Colon (tissue), 2 donors: ENCODE data around the gene CD22.

Experiments
- FAIRE-seq: peaks from 2 replicates; lab custom pipeline; 2012; peaks lifted over from hg19 to GRCh38; lab: Jason Lieb, UNC
- donor health status: control.
- donor health status: control.

Gene CD22

DNA sequence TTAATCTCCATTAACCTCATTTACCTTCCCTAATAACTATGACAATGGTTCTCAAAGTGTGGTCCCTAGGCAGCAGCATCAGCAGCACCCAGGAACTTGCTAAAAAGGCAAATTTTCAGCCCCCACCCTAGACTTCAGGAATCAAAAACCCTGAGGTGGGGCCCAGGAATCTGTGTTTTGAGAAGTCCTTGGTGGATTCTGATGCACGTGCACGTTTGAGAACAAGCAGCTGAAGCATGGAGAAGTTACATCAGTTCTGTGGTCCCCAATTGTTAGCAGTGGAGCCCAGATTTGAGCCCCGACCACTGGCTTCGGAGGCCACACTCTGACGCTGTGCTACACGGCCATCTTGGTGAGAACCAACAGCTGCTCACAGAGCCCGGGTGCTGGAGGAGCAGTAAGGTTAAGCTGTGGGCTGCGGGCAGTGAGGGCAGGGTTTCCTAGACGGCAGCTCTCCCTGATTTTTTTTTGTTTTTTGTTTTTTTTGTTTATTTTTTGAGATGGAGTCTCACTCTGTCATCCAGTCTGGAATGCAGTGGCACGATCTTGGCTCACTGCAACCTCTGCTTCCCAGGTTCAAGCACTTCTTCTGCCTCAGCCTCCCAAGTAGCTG is 14.0 kb upstream of the CD22 start:
- no peak for FAIRE-seq

DNA sequence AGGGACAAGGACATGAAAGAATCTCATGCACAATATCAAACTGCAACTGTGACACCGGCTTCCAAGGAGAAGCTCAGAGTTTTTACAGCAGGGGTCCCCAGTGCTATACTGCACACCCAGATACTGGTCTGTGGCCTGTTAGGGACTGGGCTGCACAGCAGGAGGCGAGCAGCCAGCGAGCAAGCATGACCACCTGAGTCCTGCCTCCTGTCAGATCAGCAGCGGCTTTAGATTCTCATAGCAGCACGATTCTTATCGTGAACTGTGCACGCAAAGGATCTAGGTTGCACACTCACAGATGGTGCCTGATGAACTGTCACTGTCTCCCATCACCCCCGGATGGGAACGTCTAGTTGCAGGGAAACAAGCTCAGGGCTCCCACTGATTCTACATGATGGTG is 13.1 kb upstream of the CD22 start:
- no peak for FAIRE-seq

DNA sequence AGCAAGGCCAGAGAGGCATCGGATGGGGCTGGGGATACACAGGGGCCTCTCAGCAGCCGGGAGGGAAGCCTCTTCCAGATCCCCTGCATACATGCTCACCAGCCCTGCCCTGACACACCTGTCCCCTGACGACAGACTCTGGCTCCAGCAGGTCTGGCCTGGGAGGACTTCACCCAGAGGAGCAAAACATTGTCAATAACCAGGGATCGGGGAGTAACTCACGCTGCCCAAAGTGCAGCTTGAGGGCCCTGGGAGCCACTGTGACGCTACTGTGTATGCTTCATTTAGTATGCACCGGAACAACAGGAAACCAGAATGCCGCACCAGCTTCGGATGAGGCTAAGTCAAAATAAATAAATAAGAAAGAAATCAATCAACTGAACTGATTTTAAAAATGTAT is 12.4 kb upstream of the CD22 start:
- FAIRE-seq = no peak

DNA sequence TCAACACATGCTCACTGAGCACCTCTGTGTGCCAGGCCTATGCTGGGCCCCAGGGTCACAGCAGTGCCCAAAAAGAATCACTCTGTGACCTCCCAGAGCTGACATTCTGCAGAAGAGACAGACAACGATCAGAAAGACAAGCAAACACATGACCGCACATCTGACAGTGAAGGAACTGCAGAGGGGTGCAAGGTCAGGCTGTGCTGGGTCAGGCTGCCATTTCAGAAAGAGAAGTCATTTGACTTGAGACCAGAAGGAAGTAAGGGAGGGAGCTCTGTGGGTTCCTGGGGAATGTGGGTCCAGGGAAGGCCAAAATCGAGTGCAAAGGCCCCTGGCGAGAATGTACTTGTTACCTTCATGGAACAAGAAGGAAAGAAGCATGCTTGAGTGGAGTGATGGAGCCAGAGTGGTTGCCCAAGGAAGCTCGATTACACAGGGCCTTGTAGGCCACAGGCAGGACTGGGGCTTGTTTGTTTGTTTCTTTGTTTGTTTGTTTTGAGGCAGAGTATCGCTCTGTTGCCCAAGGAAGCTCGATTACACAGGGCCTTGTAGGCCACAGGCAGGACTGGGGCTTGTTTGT is 11.4 kb upstream of the CD22 start:
- no peak for FAIRE-seq

DNA sequence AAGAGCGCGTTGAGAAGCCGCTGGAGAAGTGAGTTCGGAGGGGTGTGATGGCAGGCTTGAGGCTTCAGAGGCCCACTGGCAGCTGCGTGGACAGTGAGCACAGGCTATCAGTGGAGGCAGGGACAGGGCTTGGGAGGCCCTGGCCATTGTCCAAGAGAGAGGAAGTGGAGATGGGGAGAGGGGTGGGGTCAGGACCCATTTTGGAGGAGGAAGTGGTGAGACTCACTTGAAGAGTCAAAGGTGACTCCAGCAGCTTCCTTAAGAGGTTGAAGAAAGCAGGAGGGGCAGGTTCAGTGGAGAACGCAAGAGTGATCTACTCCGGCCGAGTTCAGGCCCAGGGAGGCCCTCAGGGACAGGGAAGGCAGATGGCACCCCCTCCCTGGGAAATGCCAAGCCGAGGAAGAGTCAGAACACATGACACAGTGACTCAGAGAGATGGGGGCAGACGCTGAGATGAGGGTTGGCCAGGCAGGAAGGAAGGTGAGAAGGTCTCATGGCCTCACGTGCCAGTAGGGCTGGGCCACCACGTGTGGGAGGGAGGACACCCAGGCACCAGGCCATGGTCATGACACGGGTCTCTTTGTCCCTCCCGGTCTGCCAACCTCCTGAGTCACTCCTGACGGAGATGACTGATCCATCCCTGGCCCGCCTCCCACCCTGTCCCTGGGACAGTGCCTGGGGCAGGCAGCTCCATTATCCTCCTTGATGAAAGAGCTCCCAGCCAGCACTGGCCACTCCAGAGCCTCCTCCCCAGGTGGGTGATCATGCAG is 10.1 kb upstream of the CD22 start:
- no peak for FAIRE-seq

DNA sequence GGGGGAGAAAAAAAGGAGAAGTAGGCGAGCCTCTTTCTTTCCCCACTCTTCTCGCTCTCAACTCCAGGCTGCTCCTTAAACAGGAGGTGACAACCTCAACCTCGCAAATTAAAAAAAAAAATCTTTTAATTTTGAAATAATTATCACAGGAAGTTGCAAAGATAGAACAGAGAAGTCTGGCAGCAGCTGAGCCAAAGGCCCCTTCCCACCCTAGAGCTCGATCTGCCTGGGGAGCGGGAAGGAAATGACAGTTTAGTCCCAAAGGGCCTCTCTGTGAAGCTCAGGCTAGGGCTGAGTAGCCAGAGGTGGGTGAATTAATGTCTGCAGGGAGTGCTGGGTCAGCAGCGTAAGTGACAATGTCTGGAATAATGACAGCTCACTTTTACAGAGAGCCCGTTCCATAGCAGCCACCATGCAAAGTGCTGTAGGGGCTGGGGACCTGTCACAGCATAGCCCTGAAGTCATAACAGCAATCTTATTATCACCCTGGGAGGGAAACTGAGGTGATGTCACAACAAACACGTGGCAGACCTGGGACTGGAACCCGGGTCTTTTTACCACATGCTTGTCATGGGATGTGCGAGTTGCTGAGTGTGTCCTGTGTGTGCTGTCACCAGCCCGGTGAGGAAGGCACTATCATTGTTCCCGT is 8.8 kb upstream of the CD22 start:
- FAIRE-seq = no peak

DNA sequence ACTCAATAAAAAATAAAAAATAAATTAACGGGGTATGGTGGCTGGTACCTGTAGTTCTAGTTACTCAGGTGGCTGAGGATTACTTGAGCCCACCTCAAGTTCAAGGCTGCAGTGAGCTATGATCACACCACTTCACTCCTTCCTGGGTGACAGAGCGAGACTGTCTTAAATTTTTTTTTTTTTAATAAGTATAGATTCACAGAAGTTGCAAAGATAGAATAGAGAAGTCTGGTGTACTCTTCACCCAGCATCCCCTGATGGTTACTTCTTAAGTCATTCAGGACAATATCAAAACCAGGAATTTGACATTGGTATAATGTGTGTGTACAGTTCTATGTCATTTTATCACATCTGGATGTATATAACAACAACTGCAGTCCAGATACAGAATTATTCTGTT is 7.7 kb upstream of the CD22 start:
- FAIRE-seq = no peak

DNA sequence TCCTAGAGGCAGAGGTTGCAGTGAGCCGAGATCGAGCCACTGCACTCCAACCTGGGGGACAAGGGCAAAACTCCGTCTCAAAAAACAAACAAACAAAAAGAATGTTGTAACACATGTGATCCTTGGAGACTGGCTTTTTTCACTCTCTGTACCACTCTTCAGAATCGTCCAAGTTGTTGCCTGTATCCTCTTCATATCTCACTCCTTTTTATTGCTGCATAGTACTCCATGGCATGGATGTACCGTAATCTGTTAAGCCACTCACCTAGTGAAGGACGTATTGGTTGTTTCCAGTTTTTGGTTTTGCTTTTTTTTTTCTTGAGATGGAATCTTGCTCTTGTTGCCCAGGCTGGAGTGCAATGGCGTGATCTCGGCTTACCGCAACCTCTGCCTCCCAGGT is 7.0 kb upstream of the CD22 start:
- no peak for FAIRE-seq

DNA sequence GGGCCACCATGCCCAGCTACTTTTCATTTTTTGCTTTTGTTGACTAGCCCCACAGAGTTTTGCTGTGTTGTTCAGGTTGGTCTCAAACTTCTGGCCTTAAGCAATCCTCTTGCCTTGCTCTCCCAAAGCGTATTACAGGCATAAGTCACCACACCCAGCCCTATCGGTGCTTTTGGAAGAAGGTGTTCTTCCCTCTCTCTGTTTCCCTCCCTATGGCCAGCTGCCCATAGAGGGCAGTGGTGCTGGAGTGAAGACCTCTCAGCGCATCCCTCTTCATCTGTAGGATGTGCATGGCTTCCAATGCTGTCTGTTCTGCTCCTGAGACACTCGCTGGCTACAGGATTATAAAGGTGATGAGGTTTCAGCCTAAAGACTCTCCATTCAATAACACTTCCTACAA is 1.3 kb upstream of the CD22 start:
- FAIRE-seq = no peak

DNA sequence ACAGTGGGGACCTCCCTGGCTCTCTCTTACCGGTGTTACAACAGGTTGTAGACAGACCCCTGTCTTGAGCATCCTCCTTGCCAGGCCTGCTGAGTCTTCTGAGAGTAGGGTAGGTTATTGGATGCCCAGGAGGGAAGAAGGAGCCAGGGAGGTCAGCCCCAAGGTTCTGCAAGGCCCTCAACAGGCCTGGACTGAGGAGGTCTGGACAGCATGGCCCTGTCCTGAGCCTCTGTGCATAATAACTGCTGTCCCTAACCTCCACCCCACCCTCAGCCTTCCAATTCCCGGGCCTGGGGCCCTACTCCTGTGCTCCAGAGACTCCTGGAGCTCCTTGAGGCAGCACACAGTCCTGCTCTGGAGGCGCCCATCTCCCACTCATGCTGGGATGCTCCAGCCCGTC is 336 bp downstream of the CD22 start:
- FAIRE-seq = no peak

DNA sequence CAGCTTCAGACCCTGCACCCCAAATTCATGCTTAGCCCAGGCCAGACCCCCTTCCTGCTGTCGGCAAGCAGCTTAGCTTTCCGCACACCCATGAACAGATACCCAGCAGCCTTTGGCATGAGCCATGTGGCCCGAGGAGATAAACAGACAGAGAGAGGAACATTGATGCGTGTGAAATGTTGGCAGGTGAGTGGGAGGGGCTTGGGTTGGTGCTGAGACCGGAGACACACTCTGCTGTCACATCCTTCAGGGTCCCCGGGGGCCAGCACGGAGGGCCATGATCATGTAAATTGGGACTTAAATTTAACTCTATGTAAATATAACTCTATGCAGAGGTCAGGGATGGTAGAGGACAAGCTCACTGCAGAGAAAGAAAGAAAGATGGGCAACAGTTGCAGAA is 1.5 kb downstream of the CD22 start:
- FAIRE-seq = no peak

DNA sequence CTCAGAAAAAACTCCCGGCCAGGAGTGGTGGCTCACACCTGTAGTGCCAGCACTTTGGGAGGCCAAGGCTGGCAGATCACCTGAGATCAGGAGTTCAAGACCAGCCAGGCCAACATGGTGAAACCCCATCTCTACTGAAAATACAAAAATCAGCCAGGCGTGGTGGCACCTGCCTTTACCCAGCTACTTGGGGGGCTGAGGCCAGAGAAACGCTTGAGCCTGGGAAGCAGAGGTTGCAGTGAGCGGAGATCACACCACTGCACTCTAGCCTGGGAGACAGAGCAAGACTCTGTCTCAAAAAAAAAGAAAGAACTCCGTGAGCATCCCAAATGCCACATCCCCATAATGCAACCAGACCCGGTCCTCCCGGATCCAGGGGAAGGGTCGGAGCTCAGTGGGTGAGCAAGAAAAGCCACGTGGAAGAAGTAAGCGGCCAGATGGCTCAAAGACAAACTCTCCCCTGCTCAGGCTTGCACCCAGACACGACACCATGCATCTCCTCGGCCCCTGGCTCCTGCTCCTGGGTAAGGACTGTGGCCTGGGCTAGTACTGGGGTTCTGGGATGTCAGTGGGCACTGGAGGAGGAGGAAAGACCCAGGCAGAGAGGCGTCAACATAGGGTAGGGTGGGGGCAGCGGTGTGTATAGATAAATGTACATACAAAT is 2.7 kb downstream of the CD22 start:
- no peak for FAIRE-seq

DNA sequence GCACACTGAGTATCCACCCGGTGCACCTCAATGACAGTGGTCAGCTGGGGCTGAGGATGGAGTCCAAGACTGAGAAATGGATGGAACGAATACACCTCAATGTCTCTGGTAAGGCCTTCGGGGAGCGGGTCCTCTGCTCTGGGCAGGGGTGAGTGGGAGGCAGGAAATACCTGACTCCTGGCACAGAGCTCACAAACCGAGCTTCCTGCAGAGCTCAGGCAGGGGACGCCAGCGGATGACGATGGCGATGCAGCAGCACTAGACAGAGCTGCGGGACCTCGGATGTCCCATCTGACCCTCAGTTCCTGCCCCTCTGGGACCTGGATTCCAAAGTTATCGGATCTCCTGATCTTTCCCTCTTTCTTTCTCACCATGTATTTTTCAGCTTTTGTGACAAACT is 3.8 kb downstream of the CD22 start:
- no peak for FAIRE-seq

DNA sequence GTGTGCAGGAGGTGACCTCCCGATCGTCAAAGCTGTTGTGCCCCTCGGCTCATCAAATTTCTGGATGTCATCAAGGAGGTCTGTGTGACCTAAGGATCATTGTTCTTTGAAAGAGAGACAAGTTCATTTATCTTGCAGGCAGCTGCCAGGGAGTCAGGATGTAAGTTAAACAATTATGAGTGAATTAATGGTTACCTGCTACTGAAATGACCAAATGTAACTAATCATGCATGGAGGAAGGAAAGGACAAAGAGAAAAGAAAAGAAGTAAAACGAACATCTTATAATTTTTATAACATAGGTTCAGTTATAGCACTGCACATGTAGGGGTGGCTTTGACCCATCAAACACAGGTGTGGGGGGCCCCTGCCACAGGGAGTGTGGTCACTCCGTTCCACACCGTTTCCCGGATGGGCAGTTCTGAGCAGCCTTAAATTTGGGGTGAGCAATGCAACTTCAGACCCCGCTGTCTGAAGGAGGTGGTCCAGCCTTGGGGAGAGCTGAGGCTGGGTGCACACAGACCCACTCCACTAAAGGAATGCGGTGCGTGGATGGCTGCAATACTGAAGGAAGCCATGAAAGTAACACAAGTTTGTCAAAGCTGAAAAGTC is 5.3 kb downstream of the CD22 start:
- no peak for FAIRE-seq

DNA sequence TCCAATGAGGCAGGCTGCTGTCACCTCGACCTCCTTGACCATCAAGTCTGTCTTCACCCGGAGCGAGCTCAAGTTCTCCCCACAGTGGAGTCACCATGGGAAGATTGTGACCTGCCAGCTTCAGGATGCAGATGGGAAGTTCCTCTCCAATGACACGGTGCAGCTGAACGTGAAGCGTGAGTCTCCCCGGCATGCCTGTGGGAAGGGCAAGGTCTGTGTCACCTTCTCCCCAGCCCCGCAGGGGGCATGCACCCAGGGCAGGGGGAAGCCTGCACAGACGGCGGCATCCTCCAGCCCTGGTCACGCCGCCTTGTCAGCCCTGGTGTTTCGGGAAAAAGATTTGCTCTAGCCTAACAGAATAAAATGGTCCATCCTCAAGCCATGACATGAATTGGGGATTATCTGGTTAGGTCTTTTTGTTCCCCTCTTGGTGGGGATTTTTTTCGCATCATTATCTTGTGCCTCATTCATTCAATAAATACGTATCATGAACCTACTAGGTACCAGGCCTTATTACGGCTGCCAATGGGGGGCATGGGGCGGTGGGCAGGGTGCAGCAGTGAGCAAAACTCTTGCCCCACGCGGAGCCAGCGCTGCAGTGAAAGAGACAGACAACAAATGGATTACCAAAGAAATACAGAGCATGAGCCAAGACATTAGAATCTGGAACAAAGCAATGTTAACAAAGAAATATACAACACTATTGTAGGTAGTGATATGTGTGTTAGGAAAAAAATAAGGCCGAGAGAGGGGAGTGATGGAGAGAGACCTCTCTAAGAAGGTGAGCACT is 7.4 kb downstream of the CD22 start:
- FAIRE-seq = no peak

DNA sequence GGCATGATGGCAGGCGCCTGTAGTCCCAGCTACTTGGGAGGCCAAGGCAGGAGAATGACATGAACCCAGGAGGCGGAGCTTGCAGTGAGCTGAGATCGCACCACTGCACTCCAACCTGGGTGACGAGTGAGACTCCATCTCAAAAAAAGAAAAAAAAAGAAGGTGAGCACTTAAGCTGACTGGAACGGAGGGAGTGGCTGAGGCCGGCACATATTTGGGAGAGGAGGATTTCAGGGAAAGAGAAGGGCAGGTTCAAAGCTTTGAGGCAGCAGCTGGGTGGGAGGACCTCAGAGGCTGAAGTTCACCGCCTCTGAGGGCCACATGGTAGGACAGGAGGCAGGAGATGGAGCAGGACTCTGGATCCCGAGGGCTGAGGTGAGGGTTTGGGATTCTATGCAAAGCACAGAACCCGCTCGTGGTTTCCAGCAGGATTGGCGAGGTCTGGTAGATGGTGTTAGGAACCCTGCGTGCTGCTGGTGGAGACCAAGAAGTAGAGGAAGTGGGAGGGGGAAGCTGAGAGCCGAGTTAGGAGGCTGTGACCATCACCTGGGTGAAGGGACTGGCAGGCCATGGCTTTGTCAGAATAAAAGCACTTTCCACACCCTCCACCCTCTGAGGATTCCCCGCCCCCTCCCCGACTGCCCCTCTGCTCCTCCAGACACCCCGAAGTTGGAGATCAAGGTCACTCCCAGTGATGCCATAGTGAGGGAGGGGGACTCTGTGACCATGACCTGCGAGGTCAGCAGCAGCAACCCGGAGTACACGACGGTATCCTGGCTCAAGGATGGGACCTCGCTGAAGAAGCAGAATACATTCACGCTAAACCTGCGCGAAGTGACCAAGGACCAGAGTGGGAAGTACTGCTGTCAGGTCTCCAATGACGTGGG is 8.4 kb downstream of the CD22 start:
- no peak for FAIRE-seq

DNA sequence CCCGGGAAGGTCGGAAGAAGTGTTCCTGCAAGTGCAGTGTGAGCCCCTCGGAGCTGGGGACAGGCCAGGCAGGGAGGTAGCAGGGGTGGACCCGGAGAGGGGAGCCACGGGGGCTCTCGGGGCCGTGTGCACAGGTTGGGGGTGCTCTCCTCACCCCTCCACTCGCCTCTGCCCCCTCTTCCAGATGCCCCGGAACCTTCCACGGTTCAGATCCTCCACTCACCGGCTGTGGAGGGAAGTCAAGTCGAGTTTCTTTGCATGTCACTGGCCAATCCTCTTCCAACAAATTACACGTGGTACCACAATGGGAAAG is 9.0 kb downstream of the CD22 start:
- no peak for FAIRE-seq

DNA sequence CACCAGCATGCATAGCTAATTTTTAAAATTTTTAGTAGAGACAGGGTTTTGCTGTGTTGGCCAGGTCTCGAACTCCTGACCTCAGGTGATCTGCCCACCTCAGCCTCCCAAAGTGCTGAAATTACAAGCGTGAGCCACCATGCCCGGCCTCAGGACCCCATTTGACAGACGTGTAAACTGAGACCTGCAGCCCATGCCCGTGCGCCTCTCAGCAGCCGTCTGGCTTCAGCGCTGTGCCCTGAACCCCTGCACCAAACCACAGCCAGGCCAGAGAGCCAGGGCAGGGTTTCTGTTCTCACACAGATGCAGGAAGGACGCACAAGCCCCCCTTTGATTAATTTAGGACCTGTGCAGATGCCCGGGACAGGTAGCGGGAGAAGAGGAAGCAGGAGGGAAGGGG is 11.4 kb downstream of the CD22 start:
- no peak for FAIRE-seq

DNA sequence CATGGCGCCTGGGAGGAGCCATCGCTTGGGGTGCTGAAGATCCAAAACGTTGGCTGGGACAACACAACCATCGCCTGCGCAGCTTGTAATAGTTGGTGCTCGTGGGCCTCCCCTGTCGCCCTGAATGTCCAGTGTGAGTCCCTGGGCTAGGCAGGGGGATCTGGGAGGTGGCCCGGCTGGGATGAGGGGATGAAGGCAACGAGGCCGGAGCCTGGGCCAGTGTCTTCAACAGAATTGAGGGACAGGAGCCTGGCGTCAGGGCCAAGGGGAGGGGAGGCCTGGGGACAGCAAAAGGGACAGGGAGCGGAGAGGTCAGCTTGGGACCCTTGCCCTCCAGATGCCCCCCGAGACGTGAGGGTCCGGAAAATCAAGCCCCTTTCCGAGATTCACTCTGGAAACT is 12.0 kb downstream of the CD22 start:
- no peak for FAIRE-seq

DNA sequence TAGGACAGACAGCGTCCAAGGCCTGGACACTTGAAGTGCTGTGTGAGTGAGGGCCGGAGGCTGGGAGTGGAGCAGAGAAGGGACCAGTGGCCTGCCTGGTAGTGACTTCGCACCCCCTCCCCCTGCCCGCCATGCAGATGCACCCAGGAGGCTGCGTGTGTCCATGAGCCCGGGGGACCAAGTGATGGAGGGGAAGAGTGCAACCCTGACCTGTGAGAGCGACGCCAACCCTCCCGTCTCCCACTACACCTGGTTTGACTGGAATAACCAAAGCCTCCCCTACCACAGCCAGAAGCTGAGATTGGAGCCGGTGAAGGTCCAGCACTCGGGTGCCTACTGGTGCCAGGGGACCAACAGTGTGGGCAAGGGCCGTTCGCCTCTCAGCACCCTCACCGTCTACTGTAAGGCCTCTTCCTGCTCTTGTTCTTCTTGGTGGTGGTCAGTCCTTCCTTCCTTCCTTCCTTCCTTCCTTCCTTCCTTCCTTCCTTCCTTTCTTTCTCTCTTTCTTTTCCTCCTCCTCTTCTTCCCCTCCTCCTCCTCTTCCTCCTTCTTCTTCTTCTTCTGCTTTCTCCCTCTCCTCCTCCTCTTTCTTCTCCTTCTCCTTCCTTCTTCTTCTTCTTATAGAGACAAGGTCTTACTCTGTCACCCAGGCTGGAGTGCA is 12.7 kb downstream of the CD22 start:
- FAIRE-seq = no peak
